COLO668 (cell line): ENCODE data around the gene TRMU.

Source experiments
- DNase-seq: peaks from one replicate; lab custom pipeline; 2025; ENCODE audit not compliant: unreplicated experiment; lab: John Stamatoyannopoulos, UW

The TRMU gene

GRCh38 chr22:46355369-46355995 is 20.0 kb downstream of the TRMU start:
- peak; percentile 73 for DNase-seq

- DNase-seq, result no peak
Measured at GRCh38 chr22:46355996-46356471, 20.5 kb downstream of the TRMU start.

GRCh38 chr22:46356496-46357480 is 21.3 kb downstream of the TRMU start:
- no peak for DNase-seq

- DNase-seq, result no peak
Measured at GRCh38 chr22:46357711-46358520, 22.4 kb downstream of the TRMU start.

- DNase-seq, result no peak
Measured at GRCh38 chr22:46358766-46359165, 23.3 kb downstream of the TRMU start.

GRCh38 chr22:46359362-46359761 is 23.8 kb downstream of the TRMU start:
- no peak for DNase-seq

GRCh38 chr22:46360097-46360496 is 24.6 kb downstream of the TRMU start:
- no peak for DNase-seq

GRCh38 chr22:46360891-46361290 is 25.4 kb downstream of the TRMU start:
- no peak for DNase-seq

GRCh38 chr22:46361826-46362202 is 26.3 kb downstream of the TRMU start:
- DNase-seq, result no peak

- peak; percentile 82 for DNase-seq
Measured at GRCh38 chr22:46362203-46362933, 26.9 kb downstream of the TRMU start.

- DNase-seq, result no peak
Measured at GRCh38 chr22:46362934-46363515, 27.5 kb downstream of the TRMU start.

- DNase-seq, result no peak
Measured at GRCh38 chr22:46363611-46364321, 28.3 kb downstream of the TRMU start.

GRCh38 chr22:46364341-46365165 is 29.0 kb downstream of the TRMU start:
- DNase-seq, result no peak

- no peak for DNase-seq
Measured at GRCh38 chr22:46365166-46365624, 29.7 kb downstream of the TRMU start.

- DNase-seq, result peak; percentile 37
Measured at GRCh38 chr22:46366327-46366731, 30.8 kb downstream of the TRMU start.

GRCh38 chr22:46366801-46367706 is 31.5 kb downstream of the TRMU start:
- peak; percentile 93 for DNase-seq

GRCh38 chr22:46367707-46368191 is 32.2 kb downstream of the TRMU start:
- DNase-seq, result peak; percentile 95
